Right lung (tissue), 5 donors: ENCODE data around the gene PURA. TPM values are rescaled to one million over a fixed set of nuclear protein-coding genes. Genes with fewer than 3 reads are reported as not detected.

Experiments
- DNase-seq, 2 donors: peaks; one replicate each; pipeline ENCODE4 v3.0.0-alpha.2; 2013
- polyA plus RNA-seq, 5 donors: library from polyadenylated mRNA; unstranded; fragments of 120-200 nt; gene quantifications; one replicate each; pipeline versions ENCODE4 v1.2.1 to v1.2.3, GENCODE V29; 2013; ENCODE audit warnings: inconsistent platforms in 1 of 5, low replicate concordance in 1 of 5; ENCODE audit not compliant: insufficient read length in 5 of 5, insufficient read depth in 1 of 5

The PURA gene
- polyA plus RNA-seq, 5 donors = 8.1 to 11.1 (median 9.8) TPM

DNA sequence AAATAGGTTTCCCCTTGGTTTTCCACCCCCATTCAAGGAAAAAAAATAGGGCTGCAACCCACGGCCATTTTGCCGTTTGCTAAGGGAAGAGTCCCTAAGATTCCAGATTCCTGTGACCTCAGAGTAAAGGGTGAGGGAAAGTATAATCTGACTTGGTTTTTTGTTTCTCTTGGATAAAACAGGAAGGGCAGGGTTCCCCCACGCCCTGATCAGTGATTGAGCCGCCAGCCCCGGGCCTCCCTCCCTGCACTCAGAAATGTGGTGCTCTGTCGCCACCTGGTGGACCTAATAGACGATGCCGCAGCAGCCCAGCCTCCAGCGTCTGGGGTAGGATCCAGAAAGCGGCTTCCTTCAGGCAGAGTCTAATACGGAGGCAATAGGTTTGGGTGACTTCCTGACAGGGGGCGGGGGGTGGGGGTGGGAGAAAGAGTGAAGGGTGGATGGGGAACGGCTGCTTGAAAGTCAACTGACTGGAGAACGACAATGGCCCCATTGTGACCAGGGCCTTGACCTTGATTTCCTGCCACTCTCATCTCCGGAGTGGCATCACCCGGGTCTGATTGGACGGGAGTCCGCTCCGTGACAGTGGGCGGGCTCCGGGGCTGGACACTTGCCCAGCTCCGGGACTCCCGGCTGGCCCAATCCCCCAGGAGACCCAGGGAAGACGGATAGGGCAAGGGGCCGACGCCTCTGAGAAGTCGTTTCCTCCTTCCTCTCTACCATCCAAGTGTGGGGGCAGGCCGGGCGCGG lies 43.3 kb downstream of the PURA start:
- peak; percentile 81 to 89 for DNase-seq

DNA sequence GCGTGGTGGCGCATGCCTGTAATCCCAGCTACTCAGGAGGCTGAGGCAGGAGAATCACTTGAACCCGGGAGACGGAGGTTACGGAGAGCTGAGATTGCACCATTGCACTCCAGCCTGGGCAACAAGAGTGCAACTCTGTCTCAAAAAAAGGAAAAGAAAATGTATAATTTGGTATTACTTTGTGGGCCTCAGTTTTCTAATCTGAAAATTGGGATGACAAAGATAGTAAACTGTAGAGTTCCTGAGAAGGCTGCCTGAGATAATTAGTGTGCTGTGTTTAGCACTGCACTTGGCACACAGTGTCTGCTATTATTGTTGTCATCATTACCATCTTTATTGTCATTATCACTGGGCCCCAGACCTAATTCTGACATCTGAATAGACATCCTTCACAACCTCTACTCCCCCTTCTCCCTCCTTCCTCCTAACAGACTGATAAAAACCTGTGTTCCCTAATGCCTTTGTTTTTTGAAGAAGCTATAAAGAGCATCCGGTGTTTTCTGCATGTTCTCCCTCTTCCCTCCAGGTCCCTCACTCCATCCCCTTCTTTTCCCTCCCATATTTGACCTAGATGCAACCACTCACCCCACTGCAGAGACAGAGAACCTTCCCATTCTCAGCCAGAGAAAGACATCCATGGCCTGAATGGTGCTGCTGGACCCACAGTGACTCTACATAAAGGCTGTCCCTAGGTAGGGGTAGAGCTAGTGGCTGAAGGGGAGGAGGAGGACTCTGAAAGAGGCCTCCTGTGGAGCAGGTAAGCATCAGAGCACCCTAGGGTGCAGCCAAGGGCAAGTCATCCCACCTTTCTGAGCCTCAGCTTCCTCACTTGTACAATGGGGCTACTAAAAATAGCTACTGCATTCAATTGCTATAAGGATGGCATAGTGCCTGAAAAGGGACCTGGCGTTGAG lies 45.4 kb downstream of the PURA start:
- no peak for DNase-seq

DNA sequence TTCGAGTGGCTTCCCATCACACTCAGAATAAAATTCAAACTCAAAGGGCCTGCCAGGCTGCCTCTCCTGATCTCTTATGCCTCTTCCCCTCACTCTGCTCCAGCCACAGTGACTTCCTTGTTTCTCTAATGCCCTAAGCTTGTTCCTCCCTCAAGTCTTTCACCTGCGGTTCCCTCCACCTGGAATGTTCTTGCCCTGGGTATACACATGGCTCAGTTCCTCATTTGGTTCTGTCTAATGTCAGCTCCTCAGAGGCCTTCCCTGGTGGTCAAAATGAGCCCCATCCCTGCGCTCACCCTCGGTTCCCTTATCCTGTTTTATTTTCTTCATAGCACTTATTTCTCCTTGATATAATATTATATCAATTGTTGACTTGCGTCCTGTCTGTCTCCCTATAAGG lies 48.4 kb downstream of the PURA start:
- DNase-seq = no peak

DNA sequence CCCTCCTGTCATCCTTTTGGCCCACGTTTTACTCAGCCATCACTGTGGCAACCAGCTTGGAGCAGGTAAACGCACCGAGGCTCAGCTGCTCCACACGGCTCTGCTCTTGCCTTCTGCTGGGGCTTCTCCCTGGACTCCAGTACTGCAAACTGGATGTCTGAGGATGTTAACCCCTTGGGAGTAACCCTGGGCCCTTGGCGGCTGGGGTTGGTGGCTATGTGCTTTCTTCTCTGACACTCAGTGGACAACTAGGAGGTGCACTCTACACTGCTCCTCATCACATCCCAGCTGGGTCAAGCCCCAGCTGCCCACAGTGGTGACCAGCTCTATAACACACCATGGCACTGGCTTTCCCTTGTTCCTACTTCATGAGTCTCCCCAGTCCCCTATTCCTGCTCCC lies 48.9 kb downstream of the PURA start:
- DNase-seq = no peak

DNA sequence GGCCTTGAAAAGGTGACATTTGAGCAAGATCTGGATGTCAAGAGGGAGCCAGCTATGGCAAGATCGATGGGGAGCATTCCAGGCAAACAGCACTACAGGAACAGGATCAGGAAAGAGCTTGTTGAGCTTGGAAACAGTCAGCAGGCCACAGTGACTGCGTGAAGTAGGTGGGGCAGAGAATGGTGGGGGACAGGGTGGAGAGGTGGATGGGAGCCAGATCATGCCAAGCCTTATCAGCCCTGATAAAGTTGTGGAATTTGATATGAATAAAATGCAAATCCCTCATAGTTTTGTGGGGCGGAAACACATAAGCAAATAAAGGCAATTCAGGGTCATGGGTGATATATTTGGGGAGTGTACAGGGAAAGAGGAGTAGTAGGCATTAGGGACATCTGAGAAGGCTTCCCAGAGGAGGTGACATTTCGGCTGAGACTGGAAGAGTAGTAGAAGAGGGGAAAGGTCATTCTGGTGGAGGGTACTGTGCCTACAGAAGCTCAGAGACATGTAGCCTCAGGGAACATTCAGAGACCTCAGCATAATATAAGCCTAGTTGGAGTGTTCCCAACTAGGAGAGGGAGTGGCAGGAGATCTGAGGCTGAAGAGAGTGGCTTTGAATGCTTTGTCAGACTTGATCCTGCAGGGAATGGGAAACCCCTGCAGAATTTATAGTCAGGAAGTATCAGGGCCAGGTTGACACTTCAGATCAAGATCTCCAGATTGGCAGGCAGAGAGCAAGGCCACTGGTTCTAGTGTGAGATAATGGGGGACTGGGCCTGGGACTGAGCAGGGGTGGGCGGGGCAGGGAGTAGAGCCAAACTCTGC lies 51.4 kb downstream of the PURA start:
- no peak for DNase-seq

DNA sequence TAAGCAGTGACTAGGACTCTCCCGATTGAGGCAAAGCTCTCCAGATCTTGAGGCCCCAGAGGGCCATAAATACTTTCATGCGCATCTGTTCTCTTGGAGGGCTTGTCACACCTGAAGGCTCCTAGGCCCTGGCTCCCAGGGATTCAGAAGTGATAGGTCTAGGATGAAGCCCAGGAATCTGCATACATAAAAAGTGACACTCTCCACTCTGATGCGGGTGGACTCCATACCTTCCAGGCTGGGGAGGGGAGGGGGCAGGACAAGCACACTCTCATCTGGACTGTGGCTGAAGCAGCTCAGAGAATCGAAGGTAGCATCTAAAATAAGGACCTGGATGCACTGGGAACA lies 52.0 kb downstream of the PURA start:
- no peak for DNase-seq

DNA sequence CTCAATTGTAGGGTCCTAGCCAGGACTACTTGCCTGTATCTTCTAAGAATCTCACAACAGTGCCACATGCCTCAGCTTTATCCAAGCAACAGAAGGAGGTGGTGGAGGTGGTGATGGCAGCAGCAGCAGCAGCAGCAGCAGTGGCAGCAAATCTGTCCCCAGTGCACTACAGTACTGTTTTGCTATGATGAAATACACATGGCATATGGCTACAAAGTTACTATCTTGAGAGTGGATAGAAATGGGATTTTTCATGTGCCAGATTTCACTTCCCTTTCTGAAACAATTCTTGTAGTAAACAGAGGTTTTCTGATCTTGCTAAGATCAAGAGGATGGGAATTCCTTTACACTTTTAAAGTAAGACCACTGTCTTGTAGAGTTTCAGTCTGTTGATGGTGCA lies 53.0 kb downstream of the PURA start:
- DNase-seq = no peak

DNA sequence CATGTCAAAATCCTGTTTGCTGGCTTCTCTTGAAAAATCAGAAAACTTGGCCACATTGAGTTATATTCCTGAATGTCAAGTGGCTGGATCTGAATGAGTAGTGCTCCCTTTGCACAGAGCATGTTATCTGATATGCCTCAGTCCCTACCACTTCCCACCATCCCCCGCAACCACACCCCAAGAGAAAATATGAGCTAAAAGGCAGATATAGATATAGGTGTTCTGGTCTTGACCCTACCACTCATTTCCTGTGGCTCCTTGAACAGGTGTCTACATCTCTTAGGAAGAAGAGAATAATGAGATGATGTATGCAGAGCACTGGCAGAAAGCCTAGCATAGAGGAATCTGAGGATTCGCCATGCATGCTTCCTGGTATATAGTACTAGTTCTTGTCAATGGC lies 54.5 kb downstream of the PURA start:
- no peak for DNase-seq

DNA sequence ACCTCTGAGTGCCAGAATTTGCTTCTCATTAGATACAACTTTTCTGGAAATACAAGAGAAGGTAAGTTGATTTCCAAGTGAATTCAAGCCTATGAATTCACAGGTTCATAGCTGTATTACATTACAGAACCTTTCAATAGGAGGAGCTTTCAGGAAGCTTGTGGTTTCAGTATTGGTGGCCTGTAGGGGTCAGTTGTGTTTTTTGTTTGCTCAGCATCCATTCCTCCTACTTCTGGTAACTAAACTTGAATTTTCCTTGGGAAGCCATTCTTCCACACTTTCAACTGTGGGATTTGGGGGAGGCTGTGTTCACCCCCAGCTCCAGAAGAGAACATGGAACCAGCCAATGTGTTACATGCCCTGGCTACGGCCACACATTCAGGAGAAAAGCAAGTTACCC lies 55.5 kb downstream of the PURA start:
- no peak for DNase-seq

DNA sequence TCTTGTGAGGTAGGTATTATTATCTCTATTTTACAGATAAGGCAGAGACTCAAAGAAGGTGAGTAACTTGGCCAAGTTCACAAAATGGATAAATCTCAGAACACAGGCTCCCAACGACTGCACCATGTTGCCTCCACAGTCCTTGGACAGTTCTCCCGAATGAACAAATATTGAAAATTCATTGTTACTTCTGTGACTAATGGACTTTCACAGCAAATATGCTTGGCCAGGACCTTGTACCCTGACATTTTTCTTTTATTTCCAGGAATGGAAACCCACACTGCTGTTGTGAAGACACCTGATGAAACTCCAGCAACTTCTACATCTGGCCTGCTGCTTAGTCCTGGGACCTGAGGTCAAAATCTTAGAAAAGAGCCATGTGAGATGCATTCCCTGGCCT lies 58.6 kb downstream of the PURA start:
- DNase-seq = no peak

DNA sequence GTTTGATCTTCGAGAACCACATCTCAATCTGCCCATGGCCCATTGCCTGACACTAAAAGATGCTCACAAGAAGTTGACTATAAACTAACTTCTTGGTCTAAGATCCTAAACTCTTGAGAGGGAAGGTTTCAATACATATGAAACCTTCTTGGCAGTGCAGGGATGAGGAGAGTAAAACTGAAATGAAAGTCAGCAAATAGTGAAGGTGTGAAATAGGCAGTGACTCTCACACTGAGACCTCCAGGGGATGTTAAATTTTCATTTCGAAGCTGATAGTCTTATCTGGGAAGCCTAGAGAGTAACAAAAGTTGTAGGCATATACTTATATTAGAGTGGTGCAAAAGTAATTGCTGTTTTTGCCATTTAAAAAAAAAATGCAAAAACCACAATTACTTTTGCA lies 60.1 kb downstream of the PURA start:
- no peak for DNase-seq

DNA sequence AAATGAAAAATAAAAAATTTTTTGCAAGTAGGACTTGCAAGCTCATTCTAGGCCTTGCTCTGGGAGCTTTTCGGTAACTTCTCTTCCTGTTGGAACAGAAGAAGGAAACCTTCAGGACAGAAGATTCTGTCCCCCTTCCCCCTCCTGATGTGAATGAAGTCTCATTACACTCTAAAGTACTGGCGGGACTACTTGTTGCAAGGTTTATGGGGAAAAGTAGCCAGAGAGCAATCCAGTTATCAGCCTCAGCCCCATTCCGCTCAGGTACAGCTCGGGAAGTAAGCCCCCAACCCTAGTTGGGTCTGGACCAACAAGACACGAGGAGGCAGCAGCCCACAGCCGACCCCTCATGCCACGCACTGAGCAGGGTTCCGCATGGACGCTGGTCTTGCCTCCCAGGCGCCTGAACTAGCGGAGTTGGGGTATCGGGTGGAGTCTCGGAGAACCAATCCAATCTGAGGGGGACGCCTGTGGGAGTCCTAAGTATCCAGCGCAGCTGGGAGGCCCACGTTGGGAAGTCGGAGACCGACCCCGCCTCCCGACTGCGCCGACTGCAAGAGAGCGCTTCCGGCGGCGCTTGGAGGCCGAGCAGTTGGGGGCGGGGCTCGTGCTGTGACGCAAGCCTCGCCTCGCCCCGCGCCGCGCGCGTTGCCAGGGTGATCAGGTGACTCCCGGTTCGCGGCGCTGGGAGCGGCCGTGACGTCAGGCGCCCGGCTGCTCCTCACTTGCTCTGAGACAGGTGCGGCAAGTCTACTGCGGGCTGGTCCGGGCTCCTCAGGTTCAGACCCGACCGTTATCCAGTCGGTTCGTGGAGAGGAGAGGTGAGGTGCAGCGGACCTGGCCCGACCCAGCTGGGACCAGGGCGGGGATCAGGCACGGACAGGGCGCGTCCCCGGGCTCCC lies 60.8 kb downstream of the PURA start, which contains the start of gene CYSTM1:
CYSTM1 (plus strand) TSS at position 724 of the 902 bp plus-strand sequence. CDS start 19,278 bp downstream, outside the sequence.
- DNase-seq = peak; percentile 98

Other genes starting within 250 kb of the PURA start
- gene NRG2, start 70.8 kb upstream of the PURA start, polyA plus RNA-seq = 10 to 100 TPM in 1 of 5 donors, 1 to 10 TPM in 4; 6.1 to 10.1 (median 7.4) TPM
- 1 to 10 TPM; 5.1 to 6.6 (median 5.3) TPM for gene IGIP, start 11.8 kb downstream of the PURA start, polyA plus RNA-seq
- gene CYSTM1, start 61.1 kb downstream of the PURA start, polyA plus RNA-seq = 10 to 100 TPM; 31.6 to 40.7 (median 33.6) TPM
- 100 to 1,000 TPM in 1 of 5 donors, 10 to 100 TPM in 4; 92.0 to 116 (median 94.3) TPM for gene PFDN1, start 189.0 kb downstream of the PURA start, polyA plus RNA-seq
- 1 to 10 TPM; 5.7 to 9.6 (median 7.6) TPM for gene HBEGF, start 232.5 kb downstream of the PURA start, polyA plus RNA-seq
- gene SLC4A9, start 246.1 kb downstream of the PURA start, polyA plus RNA-seq = under 1 TPM; 0.15 to 0.34 (median 0.25) TPM